Sigmoid colon (tissue), 7 donors: Measurements from ENCODE around the gene KATNBL1. TPM values are rescaled to one million over a fixed set of nuclear protein-coding genes. Genes with fewer than 3 reads are reported as not detected.

Experiments
- DNase-seq: peaks from one replicate; pipeline ENCODE4 v3.0.0-alpha.2; 2019
- H3K27ac ChIP-seq, 4 donors: fragments of 200-600 bp; sonication (generic); one replicate each; pipeline ENCODE4 v1.5.1; 2016 to 2019; ENCODE audit warnings: mild to moderate bottlenecking in 1 of 4
- H3K27me3 ChIP-seq, 3 donors: fragments of 200-600 bp; sonication (generic); one replicate each; pipeline ENCODE4 v1.5.1; 2019; ENCODE audit warnings: mild to moderate bottlenecking in 1 of 3
- H3K36me3 ChIP-seq, 4 donors: fragments of 200-600 bp; sonication (generic); one replicate each; pipeline ENCODE4 v1.5.1; 2016 to 2019
- H3K4me1 ChIP-seq, 4 donors: fragments of 200-600 bp; sonication (generic); one replicate each; pipeline ENCODE4 v1.5.1; 2017 to 2019
- H3K4me3 ChIP-seq, 4 donors: fragments of 200-600 bp; sonication (generic); one replicate each; pipeline ENCODE4 v1.5.1; 2017 to 2019; ENCODE audit warnings: mild to moderate bottlenecking in 2 of 4, moderate library complexity in 1 of 4
- H3K9me3 ChIP-seq, 4 donors: fragments of 200-600 bp in 3 of 4; sonication (generic) in 3 of 4; one replicate each; pipeline versions ENCODE4 v1.5.1 to v1.6.1; 2013 to 2019
- CTCF ChIP-seq, 4 experiments: fragments of 450-650 bp in 3 of 4; fragments of 200-600 bp in 1 of 4; IDR thresholded peaks; one replicate each; pipeline ENCODE4 v1.5.1; 2016 to 2019; ENCODE audit warnings: antibody characterized with exemption in 4 of 4, mild to moderate bottlenecking in 3 of 4, moderate library complexity in 2 of 4
- EP300 ChIP-seq, 4 donors: sonication (generic); formaldehyde crosslinking; IDR thresholded peaks; one replicate each; pipeline ENCODE4 v1.6.1; 2017; ENCODE audit warnings: antibody characterized with exemption in 4 of 4
- POLR2A ChIP-seq, 2 donors: fragments of 450-650 bp; IDR thresholded peaks; one replicate each; pipeline ENCODE4 v1.6.1; 2016; ENCODE audit warnings: antibody characterized with exemption in 2 of 2, mild to moderate bottlenecking in 2 of 2, moderate library complexity in 2 of 2
- POLR2AphosphoS5 ChIP-seq, 4 donors: sonication (generic); formaldehyde crosslinking; IDR thresholded peaks; one replicate each; pipeline ENCODE4 v1.6.1; 2017; ENCODE audit warnings: antibody characterized with exemption in 4 of 4
- WGBS, 2 donors: extraction: QIAGEN DNeasy Blood & Tissue Kit; methylation state at CpG; one replicate each; pipeline ENCODE4 v1.1.7; 2013; 5-methylcytosine and 5-hydroxymethylcytosine counted together
- intact Hi-C: fragments of 100-400 bp; cut with DNase I; formaldehyde crosslinking; loops from one replicate; pipeline ENCODE4 v1.15.1; 2023
- polyA plus RNA-seq, 3 donors: library from polyadenylated mRNA; stranded (reverse); fragments of 200-250 nt; gene quantifications; one replicate each; pipeline ENCODE4 v1.2.3, GENCODE V29; 2013
- total RNA-seq, 4 donors: library from RNA; depleted of rRNA; stranded (reverse); fragments of >200 nt; gene quantifications; one replicate each; pipeline ENCODE4 v1.1.0, GENCODE V29; 2016
- donor health status: healthy with polysubstance abuse.
- donor health status: Bipolar disorder and iron deficiency.
- donor health status: healthy.

KATNBL1 gene
- total and polyA plus RNA-seq, 7 donors, result 15.7 to 88.9 (median 39.5) TPM

GRCh38 chr15:34223904-34224596 is 14.2 kb upstream of the KATNBL1 start:
- no peaks in the 10 kb centered on the region for H3K27me3 ChIP-seq
- H3K36me3 ChIP-seq, result peaks cover 10 to 19% (median 13%) of the 10 kb centered on the region in 4 donors
- no peak for DNase-seq
- intact Hi-C loops, result loop anchor here (2.0 to 10.0 kb wide), 3 partner anchors 13 to 761 kb away; partner anchors contain the start of genes KATNBL1, LPCAT4 and ZNF770
- TF ChIP-seq EP300 (IDR thresholded peaks at IDR 0.05) (no peak), CTCF (IDR thresholded peaks at IDR 0.05) (no peak), POLR2A (IDR thresholded peaks at IDR 0.05) (no peak), POLR2AphosphoS5 (IDR thresholded peaks at IDR 0.05) (no peak)
- H3K4me1 ChIP-seq, result peaks cover 0 to 16% (median 15%) of the 10 kb centered on the region in 4 donors
- peak overlapping the region; percentile 84 to 97 (median 88) for H3K4me3 ChIP-seq
- no peaks in the 10 kb centered on the region for H3K9me3 ChIP-seq
- WGBS, 2 donors, result 38 to 44% methylated on average over 24 of the region's 24 CpGs
- H3K27ac ChIP-seq, result peak overlapping the region; percentile 87 to 93 (median 90)

- H3K36me3 ChIP-seq, result no peaks in the 10 kb centered on the region
- TF ChIP-seq CTCF (IDR thresholded peaks at IDR 0.05) (no peak), EP300 (IDR thresholded peaks at IDR 0.05) (no peak), POLR2A (IDR thresholded peaks at IDR 0.05) (no peak), POLR2AphosphoS5 (IDR thresholded peaks at IDR 0.05) (no peak)
- no peaks in the 10 kb centered on the region for H3K4me1 ChIP-seq
- WGBS, 2 donors, result 85 to 88% methylated on average over 7 of the region's 7 CpGs
- no peaks in the 10 kb centered on the region for H3K9me3 ChIP-seq
- no peak overlapping the region for H3K27ac ChIP-seq
- H3K27me3 ChIP-seq, result no peaks in the 10 kb centered on the region
- H3K4me3 ChIP-seq, result no peak overlapping the region
- DNase-seq, result no peak
- intact Hi-C loops, result no loop called here
Observed at GRCh38 chr15:34217587-34218225, 7.8 kb upstream of the KATNBL1 start.

- H3K36me3 ChIP-seq, result no peaks in the 10 kb centered on the region
Observed at GRCh38 chr15:34216527-34217270, 6.8 kb upstream of the KATNBL1 start.

GRCh38 chr15:34214135-34214534 is 4.2 kb upstream of the KATNBL1 start:
- peaks cover 0 to 4% (median under 1%) of the 10 kb centered on the region in 4 donors for H3K4me1 ChIP-seq
- no peak for DNase-seq
- H3K27ac ChIP-seq, result no peak overlapping the region
- H3K9me3 ChIP-seq, result no peaks in the 10 kb centered on the region
- WGBS, 2 donors, result 68 to 71% methylated on average over 3 of the region's 3 CpGs
- intact Hi-C loops, result no loop called here
- no peaks in the 10 kb centered on the region for H3K27me3 ChIP-seq
- no peaks in the 10 kb centered on the region for H3K36me3 ChIP-seq
- TF ChIP-seq POLR2A (IDR thresholded peaks at IDR 0.05), result no peak
- TF ChIP-seq POLR2AphosphoS5 (IDR thresholded peaks at IDR 0.05), result no peak
- no peak for TF ChIP-seq CTCF (IDR thresholded peaks at IDR 0.05)
- no peak for TF ChIP-seq EP300 (IDR thresholded peaks at IDR 0.05)
- no peak overlapping the region for H3K4me3 ChIP-seq

More at GRCh38 chr15:34216527-34217270, 6.8 kb upstream of the KATNBL1 start:
- no peak for DNase-seq
- Histone ChIP-seq H3K4me3 (no peak overlapping the region), H3K27me3 (no peaks in the 10 kb centered on the region), H3K4me1 (no peaks in the 10 kb centered on the region), H3K27ac (no peak overlapping the region), H3K9me3 (no peaks in the 10 kb centered on the region)
- intact Hi-C loops, result no loop called here
- TF ChIP-seq EP300 (IDR thresholded peaks at IDR 0.05) (no peak), CTCF (IDR thresholded peaks at IDR 0.05) (no peak), POLR2AphosphoS5 (IDR thresholded peaks at IDR 0.05) (no peak), POLR2A (IDR thresholded peaks at IDR 0.05) (no peak)
